ENCODE results near the gene CENPO.

The CENPO gene

DNA sequence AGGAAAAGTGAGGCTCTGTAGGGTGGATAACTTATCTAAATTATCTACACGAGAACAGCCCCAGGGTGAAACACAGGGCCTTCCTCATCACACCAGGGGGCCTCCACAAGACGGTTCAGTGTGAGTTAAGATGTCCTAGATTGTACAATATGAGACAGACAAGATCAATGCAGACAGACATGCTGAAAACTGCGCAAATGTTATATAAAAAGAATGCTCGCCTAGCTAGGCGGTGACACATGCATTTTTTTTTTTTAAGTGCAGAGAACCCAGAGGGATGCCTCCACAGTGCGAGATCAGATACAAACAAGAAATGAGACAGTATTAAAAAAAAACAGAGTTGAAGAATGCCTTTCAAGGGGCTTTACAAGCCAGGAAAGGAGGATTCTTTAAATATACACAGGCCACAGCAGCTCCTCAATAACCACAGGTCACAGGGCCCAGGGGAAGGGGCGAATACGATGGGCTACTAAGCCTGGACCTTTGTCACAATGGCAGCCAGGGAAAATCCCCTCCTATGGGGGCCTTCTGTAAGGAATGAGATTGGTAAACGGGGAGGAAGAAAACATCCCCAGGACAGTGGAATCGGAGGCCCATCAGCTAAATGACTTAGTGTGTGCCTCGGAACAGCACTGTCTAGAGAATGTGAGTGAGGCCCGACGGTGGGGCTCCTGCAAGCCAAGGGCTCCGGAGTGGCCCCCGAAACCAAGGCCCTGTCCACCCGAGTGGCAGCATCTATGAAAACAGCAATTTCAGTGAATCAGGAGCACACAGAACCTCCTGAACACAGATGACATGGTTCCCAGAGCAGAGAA, 77.9 kb downstream of the CENPO start:
- ChIA-PET POLR2A (interaction anchor here (0.5 kb wide), 1 partner anchor 285 kb away, joined by 4 read pairs; no protein-coding TSS in a partner anchor), CTCF (no interaction called here)
- no peak for TF ChIP-seq CTCF (IDR thresholded peaks at IDR 0.05; ENCODE audit: control extremely low read depth, extremely low read depth, low read depth, missing control alignments)
- no peak for DNase-seq (ENCODE audit: extremely low spot score)

DNA sequence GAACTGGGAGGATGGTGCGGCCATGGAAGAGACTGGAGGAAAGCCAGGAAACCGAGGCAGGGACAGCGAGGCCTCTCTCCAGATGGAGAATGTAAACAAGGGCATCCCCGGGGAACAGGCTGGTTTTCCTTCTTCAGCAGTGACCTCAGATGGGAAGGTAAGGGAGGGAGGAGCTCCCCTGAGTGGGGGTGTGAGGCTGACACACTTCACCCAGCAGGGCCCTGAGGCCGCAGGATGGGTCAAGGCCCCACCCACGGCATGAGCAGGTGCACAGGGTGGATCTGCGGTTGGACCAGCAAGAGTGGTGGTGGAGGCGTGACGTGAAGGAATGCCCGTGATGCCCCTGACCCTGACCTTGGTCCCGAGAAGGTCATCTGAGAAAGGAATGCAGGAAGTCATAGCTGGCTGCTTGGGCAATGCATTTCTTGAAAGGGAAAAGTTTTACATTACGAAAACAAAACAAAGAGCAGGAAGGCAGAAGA, 78.7 kb downstream of the CENPO start:
- CTCF ChIA-PET: no interaction called here
- POLR2A ChIA-PET: no interaction called here
- DNase-seq (ENCODE audit: extremely low spot score): no peak
- TF ChIP-seq CTCF (IDR thresholded peaks at IDR 0.05; ENCODE audit: control extremely low read depth, extremely low read depth, low read depth, missing control alignments): no peak
